IMR-90 (cell line): ENCODE data around the gene TRPM8. TPM values are rescaled to one million over a fixed set of nuclear protein-coding genes. Genes with fewer than 3 reads are reported as not detected.

ENCODE experiments used
- ATAC-seq: fragments of 200-7000 bp; cut with Tn5 transposase; 2 replicates; pipeline ENCODE4 v1.9.1; 2020; ENCODE audit warnings: low read depth, mild to moderate bottlenecking, moderate library complexity
- BruUV-seq: library from RNA; stranded (reverse); fragments of 400-500 nt; replicated peaks from 2 replicates; lab custom pipeline; 2021; lab: Mats Ljungman, UMichigan
- CTCF ChIA-PET: fragments of 300-600 bp; formaldehyde crosslinking; extraction: SDS; loops from one replicate; lab custom pipeline; 2021; ENCODE audit warnings: antibody characterized with exemption; lab: Yijun Ruan, JAX
- POLR2A ChIA-PET: fragments of 300-600 bp; sonication (Branson Sonifier 250); formaldehyde crosslinking; loops from one replicate; lab custom pipeline; 2022; ENCODE audit warnings: antibody characterized with exemption; ENCODE audit not compliant: unreplicated experiment; lab: Charles Lee
- DNase-seq: peaks from one replicate; pipeline ENCODE4 v3.0.0; 2013
- H2AFZ ChIP-seq: replicated peaks from 2 replicates; pipeline ENCODE3; 2013; ENCODE audit warnings: low read length, mild to moderate bottlenecking; ENCODE audit not compliant: poor library complexity
- H2AK5ac ChIP-seq: 2 replicates; pipeline ENCODE4 v1.6.1; 2013; ENCODE audit warnings: low read depth, low read length, inconsistent platforms
- H2AK9ac ChIP-seq: replicated peaks from 2 replicates; pipeline ENCODE3; 2013; ENCODE audit warnings: mild to moderate bottlenecking, low read depth, low read length, moderate library complexity; ENCODE audit not compliant: poor library complexity
- H2BK120ac ChIP-seq: 2 replicates; pipeline ENCODE4 v1.6.1; 2013; ENCODE audit warnings: low read depth, low read length, inconsistent platforms
- H2BK15ac ChIP-seq: 3 replicates; pipeline ENCODE4 v1.6.1; 2013; ENCODE audit warnings: low read depth, low read length, inconsistent platforms
- H2BK20ac ChIP-seq: 2 replicates; pipeline ENCODE4 v1.6.1; 2013; ENCODE audit warnings: low read depth, mild to moderate bottlenecking, inconsistent platforms, low read length, moderate library complexity
- H2BK5ac ChIP-seq: 2 replicates; pipeline ENCODE4 v1.6.1; 2013; ENCODE audit warnings: mild to moderate bottlenecking, low read depth, low read length, inconsistent platforms; ENCODE audit not compliant: poor library complexity, severe bottlenecking
- H3K14ac ChIP-seq: replicated peaks from 2 replicates; pipeline ENCODE4 v1.6.1; 2013; ENCODE audit warnings: low read depth, low read length, inconsistent platforms
- H3K18ac ChIP-seq: 2 replicates; pipeline ENCODE4 v1.6.1; 2013; ENCODE audit warnings: low read depth, low read length, control low read depth
- H3K23ac ChIP-seq: 2 replicates; pipeline ENCODE4 v1.6.1; 2013; ENCODE audit warnings: low read depth, low read length, inconsistent platforms
- H3K27ac ChIP-seq: 2 replicates; pipeline ENCODE4 v1.5.1; 2013; ENCODE audit warnings: mild to moderate bottlenecking, control low read depth, low read length; ENCODE audit not compliant: insufficient read depth
- H3K27me3 ChIP-seq: 2 replicates; pipeline ENCODE4 v1.6.1; 2013; ENCODE audit warnings: low read length; ENCODE audit not compliant: control insufficient read depth, insufficient read depth
- H3K36me3 ChIP-seq: 2 replicates; pipeline ENCODE4 v1.6.1; 2013; ENCODE audit warnings: low read length, mixed read lengths; ENCODE audit not compliant: control insufficient read depth, insufficient read depth
- H3K4ac ChIP-seq: 2 replicates; pipeline ENCODE4 v1.6.1; 2013; ENCODE audit warnings: low read depth, low read length, inconsistent platforms
- H3K4me1 ChIP-seq: 2 replicates; pipeline ENCODE4 v1.6.1; 2013; ENCODE audit warnings: low read length, mixed read lengths; ENCODE audit not compliant: control insufficient read depth, insufficient read depth
- H3K4me2 ChIP-seq: 2 replicates; pipeline ENCODE4 v1.6.1; 2013; ENCODE audit warnings: low read depth, mild to moderate bottlenecking, control low read depth, low read length, moderate library complexity
- H3K4me3 ChIP-seq: 2 replicates; pipeline ENCODE4 v1.5.1; 2013; ENCODE audit warnings: low read depth, mild to moderate bottlenecking, control low read depth, low read length, moderate library complexity; ENCODE audit not compliant: insufficient read depth
- H3K56ac ChIP-seq: 2 replicates; pipeline ENCODE4 v1.6.1; 2013; ENCODE audit warnings: low read length, inconsistent platforms; ENCODE audit not compliant: insufficient read depth; ENCODE audit errors: extremely low read depth
- H3K79me1 ChIP-seq, 2 experiments: 2 replicates each; pipeline ENCODE4 v1.6.1; 2013; ENCODE audit warnings: low read length in 2 of 2, inconsistent platforms in 1 of 2, low read depth in 1 of 2
- H3K9ac ChIP-seq: 2 replicates; pipeline ENCODE4 v1.6.1; 2013; ENCODE audit warnings: low read depth, low read length, control low read depth
- H3K9me1 ChIP-seq: 2 replicates; pipeline ENCODE4 v1.6.1; 2013; ENCODE audit warnings: low read length, inconsistent platforms; ENCODE audit not compliant: insufficient read depth
- H3K9me3 ChIP-seq: 2 replicates; pipeline ENCODE4 v1.6.1; 2013; ENCODE audit warnings: low read length; ENCODE audit not compliant: control insufficient read depth, insufficient read depth
- H4K20me1 ChIP-seq: 2 replicates; pipeline ENCODE4 v1.6.1; 2013; ENCODE audit warnings: low read length, inconsistent platforms; ENCODE audit not compliant: insufficient read depth
- H4K5ac ChIP-seq: 2 replicates; pipeline ENCODE4 v1.6.1; 2013; ENCODE audit warnings: mild to moderate bottlenecking, low read depth, low read length, control low read depth
- H4K8ac ChIP-seq, 2 experiments: 2 replicates each; pipeline ENCODE4 v1.6.1; 2013; ENCODE audit warnings: low read depth in 2 of 2, low read length in 2 of 2, control low read depth in 1 of 2, inconsistent platforms in 1 of 2
- H4K91ac ChIP-seq: 2 replicates; pipeline ENCODE4 v1.6.1; 2013; ENCODE audit warnings: low read depth, low read length, inconsistent platforms; ENCODE audit not compliant: insufficient read depth
- BHLHE40 ChIP-seq: fragments of 150-350 bp; IDR thresholded peaks from 2 replicates; pipeline ENCODE4 v1.6.1; 2016; ENCODE audit warnings: mild to moderate bottlenecking, low read depth, low read length
- CEBPB ChIP-seq: IDR thresholded peaks from 2 replicates; pipeline ENCODE4 v1.6.1; 2012; ENCODE audit warnings: low read depth, low read length, improper control_type of control experiment
- CHD1 ChIP-seq: IDR thresholded peaks from 2 replicates; pipeline ENCODE4 v1.6.1; 2012; ENCODE audit warnings: low read depth, low read length, improper control_type of control experiment
- CTCF ChIP-seq: conservative IDR thresholded peaks from 2 replicates; pipeline ENCODE4 v1.5.1; 2012; ENCODE audit warnings: mild to moderate bottlenecking, low read depth, low read length, improper control_type of control experiment
- ELK1 ChIP-seq: fragments of 150-350 bp; IDR thresholded peaks from 2 replicates; pipeline ENCODE4 v1.6.1; 2016; ENCODE audit warnings: low read depth, mild to moderate bottlenecking, low read length, moderate library complexity, borderline replicate concordance
- FOS ChIP-seq: fragments of 150-350 bp; IDR thresholded peaks from 2 replicates; pipeline ENCODE4 v1.6.1; 2016; ENCODE audit warnings: low read depth, low read length
- MAFK ChIP-seq: IDR thresholded peaks from 2 replicates; pipeline ENCODE4 v1.6.1; 2012; ENCODE audit warnings: low read depth, low read length, improper control_type of control experiment
- MAZ ChIP-seq: IDR thresholded peaks from 2 replicates; pipeline ENCODE4 v1.6.1; 2012; ENCODE audit warnings: low read depth, mild to moderate bottlenecking, low read length, improper control_type of control experiment, moderate library complexity, borderline replicate concordance
- MXI1 ChIP-seq: IDR thresholded peaks from 2 replicates; pipeline ENCODE4 v1.6.1; 2012; ENCODE audit warnings: low read depth, mild to moderate bottlenecking, low read length, moderate library complexity, borderline replicate concordance
- NFE2L2 ChIP-seq: fragments of 150-350 bp; IDR thresholded peaks from 2 replicates; pipeline ENCODE4 v1.6.1; 2016; ENCODE audit warnings: low read depth, mild to moderate bottlenecking, low read length
- POLR2A ChIP-seq: IDR thresholded peaks from 2 replicates; pipeline ENCODE4 v1.6.1; 2012; ENCODE audit warnings: mild to moderate bottlenecking, low read depth, low read length
- RAD21 ChIP-seq: IDR thresholded peaks from 2 replicates; pipeline ENCODE4 v1.6.1; 2012; ENCODE audit warnings: low read length, improper control_type of control experiment
- RCOR1 ChIP-seq: IDR thresholded peaks from 2 replicates; pipeline ENCODE4 v1.6.1; 2012; ENCODE audit warnings: mild to moderate bottlenecking, low read length, improper control_type of control experiment; ENCODE audit not compliant: insufficient replicate concordance
- RFX5 ChIP-seq: IDR thresholded peaks from 2 replicates; pipeline ENCODE4 v1.8.0; 2012; ENCODE audit warnings: low read depth, mild to moderate bottlenecking, low read length, moderate library complexity
- SMC3 ChIP-seq: fragments of 150-350 bp; IDR thresholded peaks from 2 replicates; pipeline ENCODE4 v1.6.1; 2016; ENCODE audit warnings: low read depth, mild to moderate bottlenecking, antibody characterized with exemption, low read length, moderate library complexity
- USF2 ChIP-seq: fragments of 150-350 bp; IDR thresholded peaks from 2 replicates; pipeline ENCODE4 v1.6.1; 2017; ENCODE audit warnings: mild to moderate bottlenecking, antibody characterized with exemption, low read length, low read depth
- WGBS, 2 experiments: methylation state at CpG; one replicate each; pipeline versions ENCODE4 v1.1.5 to v1.1.7; 2013; ENCODE audit warnings: missing lambda C conversion rate in 2 of 2; ENCODE audit not compliant: insufficient read length in 1 of 2; ENCODE audit errors: extremely low coverage in 2 of 2; 5-methylcytosine and 5-hydroxymethylcytosine counted together
- dilution Hi-C: fragments of 300-500 bp; cut with HindIII; formaldehyde crosslinking; loops from one replicate; pipeline ENCODE4 v1.14.3; 2018; ENCODE audit warnings: low sequenced_read_pairs; ENCODE audit not compliant: unreplicated experiment
- in situ Hi-C: fragments of 300-500 bp; cut with MboI; formaldehyde crosslinking; loops from 3 replicates; pipeline ENCODE4 v1.14.3; 2019; ENCODE audit warnings: low sequenced_read_pairs, inconsistent platforms, mixed read lengths
- intact Hi-C: fragments of 100-400 bp; cut with micrococcal nuclease; formaldehyde crosslinking; loops from 2 replicates; pipeline ENCODE4 v1.10.0; 2022
- polyA plus RNA-seq, 3 experiments: library from polyadenylated mRNA; depleted of rRNA; stranded (reverse); fragments of >200 nt; gene quantifications; 2 replicates each; pipeline ENCODE4 v1.2.3, GENCODE V29; 2012; ENCODE audit warnings: low replicate concordance in 1 of 3
- total RNA-seq: library from RNA; depleted of rRNA; stranded (reverse); fragments of >200 nt; gene quantifications from 2 replicates; pipeline ENCODE4 v1.2.3, GENCODE V29; 2012

The TRPM8 gene
- total and polyA plus RNA-seq, 2 of the 4 experiments (the other 2 are of a cell fraction) = not detected

- Histone ChIP-seq H4K8ac (no peak overlapping the region), H3K27me3 (peaks cover 10% of the 10 kb centered on the region), H3K9ac (no peak overlapping the region), H2AK9ac (peak overlapping the region; percentile 34), H3K18ac (no peak overlapping the region), H3K9me1 (no peaks in the 10 kb centered on the region; the same call in 1 of the 2 replicates), H3K79me1 (no peaks in the 10 kb centered on the region), H2BK20ac (no peak overlapping the region), H3K4me2 (no peak overlapping the region), H3K9me3 (peaks cover 2% of the 10 kb centered on the region; the same call in 1 of the 2 replicates), H3K56ac (no peak overlapping the region), H3K14ac (no peak overlapping the region), H3K4ac (no peak overlapping the region), H4K20me1 (no peaks in the 10 kb centered on the region), H4K5ac (no peak overlapping the region), H2AFZ (no peak overlapping the region), H3K23ac (no peak overlapping the region), H3K36me3 (no peaks in the 10 kb centered on the region), H2BK120ac (no peak overlapping the region), H3K4me3 (no peak overlapping the region), H3K4me1 (no peaks in the 10 kb centered on the region), H2BK5ac (no peak overlapping the region), H2AK5ac (no peak overlapping the region), H2BK15ac (no peak overlapping the region), H3K27ac (no peak overlapping the region), H4K91ac (no peak overlapping the region)
- ChIA-PET CTCF (no interaction called here), POLR2A (no interaction called here)
- DNase-seq (no peak), ATAC-seq (no peak)
- dilution Hi-C loops = no loop called here
- intact Hi-C loops = no loop called here
- BruUV-seq = no TSS peak
- no peak for TF ChIP-seq CHD1
- TF ChIP-seq POLR2A = no peak
- TF ChIP-seq FOS = no peak
- TF ChIP-seq MAZ = no peak
- no peak for TF ChIP-seq RFX5
- no peak for TF ChIP-seq ELK1
- TF ChIP-seq BHLHE40 = no peak
- TF ChIP-seq CTCF = no peak
- TF ChIP-seq SMC3 = no peak
- TF ChIP-seq MXI1 = no peak
- no peak for TF ChIP-seq MAFK
- TF ChIP-seq RCOR1 = no peak
- TF ChIP-seq NFE2L2 = no peak
- no peak for TF ChIP-seq RAD21
- TF ChIP-seq USF2 = no peak
- no peak for TF ChIP-seq CEBPB
- WGBS, 2 experiments = 92% methylated on average over 6 of the region's 9 CpGs; no CpG with 5 or more reads in 1 of the 2 experiments
- in situ Hi-C loops = no loop called here
Observed at GRCh38 chr2:233964581-233964980, 47.4 kb downstream of the TRPM8 start.
